NCI-H2029 treated with DMSO at 0.1 percent for 48 hours (cell line): Measurements from ENCODE around the gene TCF3.
A peak's percentile ranks its signal among the peaks of the same experiment; 100 is the strongest.

Source experiments
- DNase-seq: peaks from one replicate; lab custom pipeline; 2025; lab: John Stamatoyannopoulos, UW

The TCF3 gene

GRCh38 chr19:1609680-1610474 is 42.5 kb downstream of the TCF3 start:
- DNase-seq = no peak

DNA sequence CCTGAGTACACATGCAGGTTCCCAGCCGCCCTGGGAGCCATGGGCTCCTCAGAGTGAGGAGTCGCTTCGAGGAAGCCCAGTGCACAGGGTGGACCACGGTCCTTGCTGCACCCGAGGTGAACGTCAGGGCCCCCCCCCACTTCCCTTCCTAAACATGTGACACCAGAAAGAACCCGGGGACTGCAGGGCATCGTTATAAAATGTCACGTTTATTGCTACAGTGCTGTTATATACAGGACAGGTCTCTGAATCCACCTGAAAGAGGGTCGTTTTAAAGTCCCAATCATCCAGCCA is 43.4 kb downstream of the TCF3 start:
- no peak for DNase-seq

- DNase-seq = no peak
Observed at GRCh38 chr19:1608359-1609102, 43.9 kb downstream of the TCF3 start.

DNA sequence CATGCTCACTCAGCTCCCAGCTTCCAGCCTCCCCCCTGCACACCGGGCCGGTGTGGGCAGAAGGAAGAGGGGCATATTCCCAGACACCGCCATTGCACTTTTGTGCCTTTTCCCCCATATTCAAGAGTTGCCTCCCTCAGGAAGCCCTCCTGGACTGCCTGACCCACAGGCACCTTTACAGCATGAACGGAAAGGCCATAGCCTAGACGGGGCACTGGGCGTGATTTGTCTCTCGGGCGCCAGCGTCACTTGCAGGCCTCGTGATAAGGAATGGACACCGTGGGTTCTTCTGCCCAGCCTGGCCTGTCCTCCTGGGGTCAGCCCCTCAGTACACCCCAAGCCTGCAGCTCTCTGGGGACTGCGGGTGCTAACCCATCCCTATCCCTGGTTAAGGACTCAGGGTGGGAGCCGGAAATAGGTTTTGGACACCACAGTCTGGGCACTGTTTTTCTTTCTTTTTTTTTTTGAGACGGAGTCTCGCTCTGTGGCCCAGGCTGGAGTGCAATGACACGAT is 46.2 kb downstream of the TCF3 start:
- DNase-seq = no peak

DNA sequence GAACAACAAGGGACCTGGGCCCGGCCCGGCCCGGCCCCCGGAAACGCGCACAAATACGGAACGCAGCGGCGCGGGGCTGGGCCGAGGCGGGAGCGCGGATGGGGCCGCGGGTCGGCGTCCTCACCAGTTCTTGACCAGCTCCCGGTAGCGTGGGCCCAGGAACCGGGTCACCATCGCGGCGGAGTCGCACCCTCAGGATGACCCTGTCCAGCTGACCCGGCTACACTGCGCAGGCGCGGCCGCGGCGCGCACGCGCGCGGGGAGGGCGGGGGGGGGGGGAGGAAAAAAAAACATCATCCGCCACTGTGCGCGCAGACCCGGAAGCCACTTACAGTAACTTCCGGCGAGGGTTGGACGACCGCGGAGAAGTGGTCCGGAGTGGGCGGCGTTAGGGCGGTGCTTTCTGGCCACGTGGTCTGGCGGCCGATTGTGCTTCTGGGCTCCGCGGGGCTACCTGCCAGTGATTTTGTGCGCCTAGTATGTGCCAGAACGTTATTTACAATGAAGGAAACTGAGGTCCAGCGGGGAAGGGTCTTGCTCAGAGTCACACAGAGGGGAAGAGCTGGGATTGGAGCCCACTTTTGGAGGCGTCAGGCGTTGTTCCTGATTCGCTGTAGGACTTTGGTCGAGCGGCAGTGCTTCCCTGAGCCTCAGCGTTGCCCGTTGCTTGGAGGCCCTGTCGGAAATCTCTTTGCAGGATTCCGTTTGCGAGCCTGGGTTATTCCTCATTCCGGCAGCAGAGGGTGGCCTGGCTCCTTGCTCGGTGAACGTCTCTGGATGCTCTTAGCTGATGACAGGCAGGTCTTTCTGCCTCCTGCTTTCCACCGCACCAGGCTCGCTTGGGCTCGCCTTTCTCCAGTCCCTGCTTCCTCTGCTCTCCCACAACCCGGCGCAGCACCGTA is 46.9 kb downstream of the TCF3 start, which contains the start of gene UQCR11:
Gene UQCR11, minus strand, starts transcription at position 227 of the 902 bp plus-strand sequence. Its CDS starts 53 bp downstream, at position 174.
- DNase-seq = peak; percentile 90

DNA sequence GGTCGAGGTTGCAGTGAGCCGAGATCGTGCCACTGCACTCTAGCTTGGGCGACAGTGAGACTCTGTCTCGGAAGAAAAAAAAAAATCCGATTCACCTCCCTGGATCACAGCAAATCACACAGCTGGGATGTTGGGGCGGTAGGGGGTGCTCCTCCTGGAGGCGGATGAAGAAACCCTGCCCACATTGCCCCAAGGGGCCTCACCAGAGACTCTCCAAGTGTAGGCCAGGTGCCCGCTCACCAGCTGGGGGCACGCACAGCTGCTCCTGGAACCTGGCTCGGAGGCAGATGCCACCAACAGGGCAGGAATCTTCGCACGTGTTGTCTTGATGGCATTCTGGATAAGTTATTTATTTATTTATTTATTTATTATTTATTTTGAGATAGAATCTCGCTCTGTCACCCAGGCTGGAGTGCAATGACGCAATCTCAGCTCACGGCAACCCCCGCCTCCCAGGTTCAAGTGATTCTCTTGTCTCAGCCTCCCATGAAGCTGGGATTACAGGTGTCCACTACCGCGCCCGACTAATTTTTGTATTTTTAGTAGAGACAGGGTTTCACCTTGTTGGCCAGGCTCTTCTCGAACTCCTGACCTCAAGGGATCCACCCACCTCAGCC is 50.2 kb downstream of the TCF3 start:
- no peak for DNase-seq

DNA sequence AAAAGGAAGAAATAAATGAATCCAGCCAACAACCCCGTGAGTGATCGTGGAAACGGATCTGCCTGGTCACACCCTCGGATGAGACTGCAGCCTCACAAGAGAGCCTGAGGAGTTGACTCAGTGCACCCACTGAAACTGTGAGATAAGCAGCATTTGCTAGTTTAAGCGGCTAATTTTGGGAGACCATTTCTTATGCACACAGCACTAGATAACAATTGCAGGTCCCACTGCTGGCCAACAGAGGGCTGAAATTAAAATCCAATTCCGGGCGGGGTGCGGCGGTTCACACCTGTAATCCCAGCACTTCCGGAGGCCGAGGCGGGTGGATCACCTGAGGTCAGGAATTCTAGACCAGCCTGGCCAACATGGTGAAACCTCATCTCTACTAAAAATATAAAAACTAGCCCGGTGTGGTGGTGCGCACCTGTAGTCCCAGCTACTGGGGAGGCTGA is 50.8 kb downstream of the TCF3 start:
- DNase-seq = no peak

GRCh38 chr19:1599460-1599846 is 53.0 kb downstream of the TCF3 start:
- DNase-seq = no peak

GRCh38 chr19:1598777-1599459 is 53.5 kb downstream of the TCF3 start:
- no peak for DNase-seq

GRCh38 chr19:1593501-1593772 is 59.0 kb downstream of the TCF3 start:
- DNase-seq = no peak

DNA sequence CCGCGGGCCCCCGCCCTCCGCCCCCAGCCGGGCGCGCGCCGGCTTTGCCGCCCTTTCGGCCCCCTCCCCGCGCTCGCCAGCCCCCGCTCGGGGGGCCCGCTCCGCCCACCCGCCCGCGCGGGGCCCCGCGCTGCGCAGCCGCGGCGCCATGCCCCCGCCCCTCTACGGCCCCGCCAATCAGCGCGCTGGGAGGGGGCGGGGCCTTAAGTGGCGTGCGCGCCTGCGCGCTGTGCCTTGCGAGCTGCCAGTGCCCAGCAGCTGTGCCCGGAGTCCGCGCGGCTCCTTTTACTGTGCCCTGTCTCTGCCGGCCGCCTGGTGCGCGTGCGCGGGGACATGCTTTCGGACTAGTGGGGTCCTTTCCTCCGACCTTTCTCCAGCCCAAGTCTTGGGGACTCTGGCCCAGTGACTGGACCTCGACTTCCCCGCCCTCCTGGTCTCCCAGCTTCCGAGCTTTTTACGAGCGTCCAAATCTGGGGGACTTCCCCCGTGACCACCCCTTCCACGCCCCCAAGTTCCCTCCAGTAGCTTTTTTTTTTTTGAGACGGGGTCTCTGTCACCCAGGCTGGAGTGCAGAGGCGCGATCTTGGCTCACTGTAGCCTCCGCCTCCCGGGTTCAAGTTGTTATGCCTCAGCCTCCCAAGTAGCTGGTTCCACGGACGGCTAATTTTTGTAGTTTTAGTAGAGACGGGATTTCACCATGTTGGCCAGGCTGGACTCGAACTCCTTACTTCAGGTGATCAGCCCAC is 59.5 kb downstream of the TCF3 start, which contains the start of gene MBD3:
Gene MBD3, minus strand, starts transcription at position 111 of the 746 bp plus-strand sequence. CDS start 234 bp downstream, outside the sequence.
- DNase-seq = peak; percentile 71

DNA sequence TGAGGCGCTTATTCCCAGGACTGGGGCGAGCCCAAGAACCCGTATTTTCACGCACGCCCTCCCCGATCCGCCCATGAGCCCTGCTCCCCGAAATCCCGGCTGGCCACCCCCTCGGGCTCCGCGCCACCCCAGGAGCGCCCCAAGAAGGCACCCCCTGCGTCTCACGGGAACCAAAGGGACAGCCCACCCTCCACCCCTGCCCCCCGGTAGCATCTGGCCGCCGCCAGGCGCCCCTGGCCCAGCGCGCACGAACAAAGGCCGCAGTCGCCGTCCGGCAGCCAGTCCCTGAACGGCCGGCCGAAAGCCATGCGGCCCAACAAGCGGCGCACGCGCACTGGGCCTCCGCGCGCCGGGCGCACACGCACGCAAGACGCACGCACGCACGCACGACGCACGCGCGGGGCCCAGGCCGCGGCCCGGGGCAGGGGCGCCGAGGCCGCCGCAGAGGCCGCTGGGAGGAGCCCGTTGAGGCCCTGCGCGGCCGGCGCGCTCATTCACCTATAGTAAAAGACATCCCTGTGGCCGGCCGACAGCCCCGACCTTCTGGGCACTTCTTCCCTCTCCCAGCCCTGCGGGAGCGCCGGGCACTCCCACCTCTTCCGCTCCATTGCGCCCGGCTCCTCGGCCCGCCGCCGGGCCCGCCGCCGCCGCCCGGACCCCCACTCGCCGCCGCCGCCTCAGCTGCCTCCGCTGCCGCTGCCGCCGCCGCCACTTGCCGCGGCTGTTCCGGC is 60.2 kb downstream of the TCF3 start:
- DNase-seq = peak; percentile 50

DNA sequence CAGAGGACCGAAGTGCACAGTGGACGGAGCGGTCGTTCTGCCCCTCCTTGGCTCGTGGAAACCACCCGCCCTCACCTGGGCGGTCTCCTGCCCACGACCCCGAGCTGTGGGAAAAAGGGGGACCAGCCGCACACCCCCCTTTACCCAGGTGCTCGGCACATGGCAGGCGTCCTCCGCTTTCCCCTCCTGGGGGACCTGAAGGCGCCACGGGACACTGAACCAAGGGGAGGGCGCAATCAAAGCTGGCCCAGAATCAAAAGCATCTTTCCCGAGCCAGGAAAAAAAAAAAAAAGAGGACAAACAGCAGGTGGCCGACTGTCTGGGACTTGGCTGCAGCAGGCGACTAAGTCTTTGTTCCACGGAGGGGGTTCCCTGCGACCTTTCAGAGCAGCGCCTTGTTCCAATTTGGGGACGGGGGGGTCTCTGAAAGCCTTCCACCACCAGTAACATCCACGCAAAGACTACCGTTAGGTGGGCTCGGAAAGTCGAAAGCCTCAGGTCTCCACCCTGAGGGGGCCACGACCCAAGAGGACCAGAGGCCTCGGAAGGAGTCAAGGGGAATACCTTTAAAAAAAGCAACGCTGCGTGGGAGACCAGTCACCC is 60.9 kb downstream of the TCF3 start:
- peak; percentile 30 for DNase-seq

- no peak for DNase-seq
Observed at GRCh38 chr19:1590641-1591397, 61.6 kb downstream of the TCF3 start.

DNA sequence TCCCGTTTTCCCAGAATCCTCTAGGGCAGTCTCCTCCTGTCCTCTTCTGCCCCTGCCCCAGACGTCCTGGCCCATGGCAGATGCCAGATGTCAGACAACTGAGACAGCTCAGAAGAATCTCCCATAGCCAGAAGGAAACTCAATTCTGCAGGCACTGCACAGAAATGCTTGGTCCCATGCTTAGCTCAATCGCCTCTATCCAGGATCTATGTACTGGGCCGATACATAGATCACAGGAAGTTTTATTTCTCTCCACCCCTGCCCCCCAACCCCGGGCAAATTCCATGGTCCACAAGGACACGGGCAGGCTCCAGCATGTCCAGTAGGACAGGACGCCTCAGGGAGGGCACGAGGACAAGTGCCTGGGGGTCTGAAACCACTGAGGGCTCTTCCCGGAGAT is 64.5 kb downstream of the TCF3 start:
- no peak for DNase-seq

DNA sequence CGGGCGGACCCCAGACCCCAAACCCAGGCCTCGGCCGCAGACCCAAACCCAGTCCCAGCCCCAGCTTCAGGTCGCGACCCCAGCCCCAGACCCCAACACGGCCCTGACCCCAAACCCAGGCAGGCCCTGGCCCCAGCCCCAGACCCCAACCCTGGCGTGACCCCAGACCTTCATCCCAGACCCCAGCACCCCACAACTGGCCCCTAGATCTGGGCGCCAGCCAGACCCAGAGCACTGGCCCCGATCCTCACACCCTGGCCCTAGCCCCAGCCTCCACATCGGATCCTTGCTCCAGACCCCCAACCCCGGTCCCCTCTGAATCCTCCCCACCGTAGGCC is 67.2 kb downstream of the TCF3 start:
- no peak for DNase-seq

DNA sequence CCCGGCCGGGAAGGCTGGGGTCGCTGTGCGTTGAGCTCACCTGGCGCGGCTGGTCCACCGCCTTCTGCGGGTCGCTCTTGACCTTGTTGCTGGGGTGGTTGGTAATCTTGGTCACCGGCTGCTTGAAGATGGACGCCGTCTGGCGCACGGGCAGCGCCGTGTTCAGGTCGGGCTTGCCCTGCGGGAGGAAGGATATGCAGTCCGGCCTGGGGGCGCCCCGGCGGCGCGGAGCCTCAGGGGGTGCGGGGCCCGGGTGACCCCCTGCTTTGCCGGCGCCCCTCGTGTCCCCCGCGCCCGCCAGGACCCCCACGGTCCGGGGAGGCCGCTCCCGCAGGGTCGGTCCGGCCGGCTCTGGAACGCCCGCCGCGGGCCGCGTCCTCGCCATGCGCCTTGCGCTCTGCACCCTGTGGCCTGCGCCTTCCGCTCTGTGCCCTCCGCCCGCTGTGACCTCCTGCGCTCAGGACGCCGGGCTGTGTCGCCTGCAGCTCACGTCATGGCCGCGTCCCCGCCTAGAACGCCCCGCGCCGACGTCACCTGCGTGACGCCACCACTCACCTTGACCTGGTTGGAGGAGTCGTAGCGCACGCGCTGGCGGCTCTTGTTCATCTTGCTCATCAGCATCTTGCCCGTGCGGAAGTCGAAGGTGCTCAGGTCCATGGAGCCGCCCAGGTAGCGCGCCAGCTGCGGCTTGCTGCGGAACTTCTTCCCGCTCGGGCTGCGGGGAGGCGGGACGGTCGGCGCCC is 67.7 kb downstream of the TCF3 start:
- no peak for DNase-seq

DNA sequence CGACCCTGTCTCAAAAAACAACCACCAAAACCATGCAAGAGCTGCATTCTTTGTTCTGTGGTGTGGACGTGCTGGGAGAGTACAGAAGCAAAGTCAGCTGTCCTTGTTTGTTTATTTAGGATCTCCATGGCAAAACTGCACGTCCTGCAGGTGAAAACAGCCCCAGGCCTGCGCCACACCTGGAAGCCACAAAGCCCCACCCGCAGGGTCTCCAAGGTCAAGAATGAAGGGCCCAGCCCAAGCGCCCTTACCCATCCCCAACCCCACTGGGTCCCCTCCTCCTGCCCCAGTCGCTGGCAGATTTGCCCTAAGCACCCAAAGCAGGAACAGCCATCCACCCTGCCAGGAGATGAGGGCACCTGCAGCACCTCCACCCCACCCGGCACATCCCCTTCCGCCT is 70.2 kb downstream of the TCF3 start:
- DNase-seq = no peak
